RWPE1 (cell line): Measurements from ENCODE around the gene NPAT.

Experiments
- CTCF ChIA-PET: fragments of 350-600 bp; sonication (Branson Sonifier 250); formaldehyde crosslinking; extraction: SDS; loops from one replicate; lab custom pipeline; 2021; lab: Yijun Ruan, JAX
- POLR2A ChIA-PET: fragments of 400-600 bp; formaldehyde crosslinking; extraction: SDS; loops from one replicate; lab custom pipeline; 2020; ENCODE audit warnings: antibody characterized with exemption; ENCODE audit not compliant: low non-redundant PET; lab: Yijun Ruan, JAX
- DNase-seq: peaks from one replicate; pipeline ENCODE4 v3.0.0; 2012; ENCODE audit warnings: low spot score
- H3K27ac ChIP-seq: fragments of 450-650 bp; 2 replicates; pipeline ENCODE4 v1.5.1; 2017
- CTCF ChIP-seq: fragments of 450-650 bp; conservative IDR thresholded peaks from 2 replicates; pipeline ENCODE4 v1.5.1; 2017; ENCODE audit warnings: low read depth, mild to moderate bottlenecking

Gene NPAT

GRCh38 chr11:108210441-108210840 lies 12.0 kb downstream of the NPAT start:
- DNase-seq: no peak
- CTCF ChIA-PET: no interaction called here

GRCh38 chr11:108207683-108208060 lies 14.8 kb downstream of the NPAT start:
- DNase-seq: no peak
- ChIA-PET CTCF (interaction anchor here (0.8 kb wide), 1 partner anchor 64 kb away, joined by 3 read pairs; no protein-coding TSS in a partner anchor), POLR2A (no interaction called here)
- no peak overlapping the region for H3K27ac ChIP-seq
- TF ChIP-seq CTCF: no peak

More at GRCh38 chr11:108210441-108210840, 12.0 kb downstream of the NPAT start:
- no peak overlapping the region for H3K27ac ChIP-seq
- POLR2A ChIA-PET: no interaction called here
- TF ChIP-seq CTCF: no peak

GRCh38 chr11:108206969-108207682 lies 15.3 kb downstream of the NPAT start:
- CTCF ChIA-PET: interaction anchor here (0.8 kb wide), 1 partner anchor 64 kb away, joined by 3 read pairs; no protein-coding TSS in a partner anchor
- POLR2A ChIA-PET: no interaction called here
- no peak for DNase-seq
- TF ChIP-seq CTCF: no peak
- H3K27ac ChIP-seq: no peak overlapping the region

GRCh38 chr11:108206171-108206570 lies 16.3 kb downstream of the NPAT start:
- DNase-seq: no peak
- no peak overlapping the region for H3K27ac ChIP-seq
- TF ChIP-seq CTCF: no peak
- POLR2A ChIA-PET: no interaction called here
- CTCF ChIA-PET: no interaction called here

- no peak for DNase-seq
- POLR2A ChIA-PET: no interaction called here
- CTCF ChIA-PET: interaction anchor here (0.6 to 0.7 kb wide), 2 partner anchors 55 to 425 kb away, joined by 3 to 4 read pairs; no protein-coding TSS in a partner anchor
Observed at GRCh38 chr11:108204929-108205499, 17.4 kb downstream of the NPAT start.

GRCh38 chr11:108204376-108204775 lies 18.1 kb downstream of the NPAT start:
- CTCF ChIA-PET: no interaction called here
- POLR2A ChIA-PET: no interaction called here
- no peak overlapping the region for H3K27ac ChIP-seq
- TF ChIP-seq CTCF: no peak
- DNase-seq: no peak

More at GRCh38 chr11:108204929-108205499, 17.4 kb downstream of the NPAT start:
- H3K27ac ChIP-seq: no peak overlapping the region
- no peak for TF ChIP-seq CTCF
